Prostate gland (tissue), 2 donors: ENCODE results near the gene MTFMT.

ENCODE experiments used
- CTCF ChIP-seq, 4 experiments: fragments of 200-600 bp in 2 of 4; fragments of 450-650 bp in 2 of 4; sonication (generic) in 2 of 4; IDR thresholded peaks; 1 replicate in 3 of 4; 2 replicates in 1 of 4; pipeline ENCODE4 v1.5.1; 2016 to 2019; ENCODE audit warnings: antibody characterized with exemption in 4 of 4, mild to moderate bottlenecking in 2 of 4, moderate library complexity in 2 of 4
- POLR2A ChIP-seq: fragments of 450-650 bp; IDR thresholded peaks from one replicate; pipeline ENCODE4 v1.6.1; 2016; ENCODE audit warnings: antibody characterized with exemption, mild to moderate bottlenecking
- POLR2AphosphoS5 ChIP-seq: sonication (generic); formaldehyde crosslinking; IDR thresholded peaks from one replicate; pipeline ENCODE4 v1.6.1; 2017; ENCODE audit warnings: antibody characterized with exemption

GRCh38 chr15:65057549-65057940 is 28.1 kb upstream of the MTFMT start:
- TF ChIP-seq CTCF (IDR thresholded peaks at IDR 0.05) (no peak), POLR2A (no peak), POLR2AphosphoS5 (no peak)
